DLD1 (cell line): ENCODE data around the gene CCNK.

Experiments used
- in situ Hi-C: cut with HindIII; loops from 2 replicates; pipeline ENCODE4 v1.10.0; 2017; ENCODE audit warnings: low sequenced_read_pairs

The CCNK gene

DNA sequence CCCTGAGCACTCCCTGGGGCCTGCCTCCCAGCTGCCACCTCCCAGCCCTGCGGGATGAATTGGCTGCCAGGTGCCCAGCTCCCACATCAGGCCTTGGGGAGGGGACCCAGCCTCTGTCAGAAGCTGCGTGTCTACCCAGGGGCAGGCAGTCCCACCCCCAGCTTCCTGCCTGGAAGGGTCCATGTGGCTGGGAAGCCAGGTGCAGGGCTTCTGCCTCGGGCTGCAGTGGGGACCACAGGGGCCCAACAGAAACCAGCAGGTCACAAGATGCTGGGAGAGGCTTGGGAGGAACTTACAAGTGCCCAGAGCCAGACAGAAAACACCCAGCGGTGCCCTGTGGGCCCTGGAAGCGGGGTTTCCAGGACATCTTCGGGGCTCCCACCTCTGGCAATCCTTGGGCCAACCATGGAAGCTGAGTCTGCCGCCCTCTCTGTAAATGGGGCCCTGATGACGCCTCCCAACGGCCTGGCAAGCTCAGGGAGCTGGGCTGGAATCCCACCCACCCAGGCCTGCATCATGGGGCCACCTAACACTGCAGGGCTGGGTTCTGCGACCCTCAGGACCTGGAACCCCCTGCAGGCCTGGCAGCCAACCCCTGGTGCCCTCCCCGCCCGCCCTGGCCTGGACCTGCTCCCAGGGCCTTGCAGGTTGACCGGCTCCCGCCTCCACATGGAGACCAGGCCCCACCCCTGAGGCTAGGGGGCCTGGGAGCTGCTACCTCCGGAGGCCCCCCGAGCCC, 36.6 kb downstream of the CCNK start:
- in situ Hi-C loops, result no loop called here

GRCh38 chr14:99518441-99519346, 37.5 kb downstream of the CCNK start:
- in situ Hi-C loops, result no loop called here

- in situ Hi-C loops, result no loop called here
Observed at GRCh38 chr14:99519347-99519881, 38.2 kb downstream of the CCNK start.

DNA sequence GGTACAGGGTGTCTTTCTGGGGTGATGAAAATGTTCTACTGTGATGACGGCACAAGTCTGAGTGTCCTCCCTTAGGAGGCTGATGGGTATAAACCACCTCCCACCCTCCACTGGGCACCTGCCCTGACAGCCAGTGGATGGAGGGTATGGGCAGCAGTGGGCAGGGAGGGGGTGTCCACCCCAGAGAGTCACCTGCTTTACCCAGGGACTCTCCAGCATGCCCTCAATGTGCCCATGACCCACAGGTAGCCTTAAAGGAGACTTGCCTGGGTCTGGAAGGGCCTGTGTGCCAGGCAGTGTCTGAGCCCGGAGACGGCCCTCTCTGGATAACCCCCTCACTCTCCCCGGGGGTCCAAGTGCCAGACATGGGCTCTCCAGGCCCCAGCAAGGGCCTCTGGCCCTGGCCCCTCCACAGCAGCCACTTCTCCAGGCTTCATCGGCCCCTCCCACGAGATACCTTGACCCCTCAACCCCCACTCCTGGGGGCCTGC, 38.8 kb downstream of the CCNK start:
- in situ Hi-C loops, result no loop called here

GRCh38 chr14:99520571-99521081, 39.4 kb downstream of the CCNK start:
- in situ Hi-C loops, result no loop called here

DNA sequence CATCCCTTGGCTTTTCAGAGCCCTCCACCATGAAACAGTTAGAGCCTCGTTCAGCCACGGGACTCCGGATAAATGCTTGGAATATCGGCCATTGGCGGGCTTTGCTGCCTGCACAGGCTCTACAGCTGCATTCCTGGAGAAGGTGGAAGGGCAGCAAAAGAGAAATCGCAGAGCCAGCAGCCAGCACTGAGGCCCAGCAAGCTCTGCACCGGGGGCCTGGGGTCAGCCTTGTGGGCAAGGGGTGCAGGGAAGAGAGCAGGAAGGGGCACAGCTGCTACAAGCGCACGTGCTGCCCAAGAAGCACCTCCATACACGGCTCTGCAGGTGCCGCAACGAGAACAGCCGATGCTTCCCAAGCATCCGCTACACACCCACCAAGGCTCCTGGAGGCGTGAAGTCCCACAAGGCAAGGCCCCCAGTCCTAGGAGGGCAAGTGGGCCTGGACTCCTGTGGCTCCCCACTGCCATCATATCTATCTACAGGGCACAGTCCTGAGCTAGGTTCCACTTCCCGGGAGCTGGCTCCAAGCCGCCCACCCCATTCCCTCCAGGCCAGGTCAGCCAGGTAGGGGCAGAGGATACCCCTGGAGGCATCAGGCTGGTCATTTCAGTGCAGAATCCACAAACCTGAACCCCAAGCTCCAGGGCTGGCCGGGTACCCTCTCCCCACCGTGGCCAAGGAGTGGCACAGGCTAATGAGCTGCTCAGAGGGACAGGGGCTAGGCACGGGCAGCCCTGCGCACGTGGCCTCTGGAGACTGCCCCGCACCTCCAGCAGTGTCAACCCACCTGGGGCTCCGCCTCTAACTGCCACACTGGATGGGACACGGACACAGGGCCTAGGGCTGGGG, 40.2 kb downstream of the CCNK start:
- in situ Hi-C loops, result no loop called here

GRCh38 chr14:99522025-99522401, 40.8 kb downstream of the CCNK start:
- in situ Hi-C loops, result no loop called here

DNA sequence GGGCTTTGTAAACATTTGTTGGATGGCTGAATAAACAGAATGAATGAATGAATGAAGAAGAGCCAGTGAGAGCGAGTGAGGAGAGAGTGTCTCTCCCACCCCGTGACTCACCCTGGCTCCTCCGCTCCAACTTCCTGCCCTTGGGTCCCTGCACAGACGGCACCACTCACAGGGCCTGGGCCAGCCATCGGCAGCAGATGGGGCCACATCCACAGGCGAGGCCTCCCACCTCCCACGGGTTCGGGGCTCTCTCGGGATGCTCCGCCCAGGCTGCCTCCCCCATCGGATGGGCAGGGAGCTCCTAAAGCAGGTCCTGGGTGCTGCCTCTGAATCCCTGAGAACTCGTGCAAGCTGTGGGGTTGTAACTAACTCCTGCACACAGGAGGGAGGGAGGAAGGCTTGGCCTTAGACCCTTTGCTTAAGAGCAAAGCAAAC, 41.3 kb downstream of the CCNK start:
- in situ Hi-C loops, result no loop called here

GRCh38 chr14:99522934-99523703, 41.9 kb downstream of the CCNK start:
- in situ Hi-C loops, result no loop called here

DNA sequence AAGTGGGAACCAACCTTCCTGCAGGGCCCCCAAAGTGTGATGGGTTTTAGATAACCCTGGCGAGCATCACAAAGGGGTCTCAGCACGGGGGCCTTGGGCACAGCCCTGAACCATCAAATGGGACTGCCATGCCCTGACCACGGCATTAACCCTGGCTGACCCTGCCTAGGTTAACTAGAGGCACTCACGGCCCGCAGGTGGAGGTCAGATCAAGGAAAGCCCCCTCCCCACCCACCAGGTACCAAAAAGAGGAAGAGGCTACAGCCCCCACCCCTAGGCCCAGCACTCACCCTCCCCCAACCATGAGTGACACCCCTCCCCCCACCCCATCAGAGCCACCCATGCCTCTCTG, 42.5 kb downstream of the CCNK start:
- in situ Hi-C loops, result no loop called here

DNA sequence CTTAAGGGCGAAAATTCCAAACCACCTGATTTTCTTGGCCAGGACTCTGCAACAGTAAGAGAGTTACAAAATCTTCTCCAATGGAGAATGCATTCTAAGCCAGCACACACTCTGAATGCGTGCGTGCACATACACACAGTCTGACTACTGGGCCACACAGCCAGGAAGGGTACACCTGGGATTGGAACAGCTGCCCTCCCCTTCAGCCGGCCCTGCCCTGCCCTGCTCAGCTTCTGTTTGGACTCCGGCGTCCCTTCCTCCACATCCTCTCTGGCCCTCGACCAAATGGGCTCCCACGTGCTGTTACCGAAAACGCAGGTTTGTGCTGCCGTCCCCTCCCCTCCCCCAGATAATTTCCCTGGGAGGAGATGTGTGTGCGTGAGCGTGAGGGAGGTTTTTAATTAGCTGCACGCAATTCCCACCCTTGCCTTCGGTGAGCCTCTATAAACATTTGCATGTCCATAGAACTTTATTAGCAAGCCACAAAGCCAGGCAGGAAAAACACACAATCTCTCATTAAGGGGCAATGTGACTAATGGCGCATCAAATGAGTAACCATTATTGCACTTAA, 43.0 kb downstream of the CCNK start:
- in situ Hi-C loops, result no loop called here

- in situ Hi-C loops, result no loop called here
Observed at GRCh38 chr14:99524804-99525698, 43.8 kb downstream of the CCNK start.

DNA sequence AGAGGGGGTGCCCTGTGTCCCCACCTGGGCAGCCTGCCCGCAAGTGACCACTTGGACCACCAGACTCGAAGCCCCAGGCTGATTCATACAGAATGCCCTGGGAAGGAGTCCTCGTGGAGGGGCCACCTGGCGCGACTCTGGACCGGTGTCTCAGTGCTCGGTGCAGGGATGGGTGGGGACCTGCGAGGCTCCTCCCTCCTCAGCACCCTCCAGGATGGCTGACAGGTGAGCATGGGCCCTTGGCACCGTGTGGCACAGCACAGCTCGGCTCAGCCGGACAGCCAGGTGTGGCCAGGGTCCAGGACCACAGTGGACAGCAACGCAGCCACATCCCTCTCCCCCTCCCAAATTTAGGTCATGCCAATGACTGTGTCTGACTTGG, 44.5 kb downstream of the CCNK start:
- in situ Hi-C loops, result no loop called here

- in situ Hi-C loops, result no loop called here
Observed at GRCh38 chr14:99527026-99527425, 45.8 kb downstream of the CCNK start.

DNA sequence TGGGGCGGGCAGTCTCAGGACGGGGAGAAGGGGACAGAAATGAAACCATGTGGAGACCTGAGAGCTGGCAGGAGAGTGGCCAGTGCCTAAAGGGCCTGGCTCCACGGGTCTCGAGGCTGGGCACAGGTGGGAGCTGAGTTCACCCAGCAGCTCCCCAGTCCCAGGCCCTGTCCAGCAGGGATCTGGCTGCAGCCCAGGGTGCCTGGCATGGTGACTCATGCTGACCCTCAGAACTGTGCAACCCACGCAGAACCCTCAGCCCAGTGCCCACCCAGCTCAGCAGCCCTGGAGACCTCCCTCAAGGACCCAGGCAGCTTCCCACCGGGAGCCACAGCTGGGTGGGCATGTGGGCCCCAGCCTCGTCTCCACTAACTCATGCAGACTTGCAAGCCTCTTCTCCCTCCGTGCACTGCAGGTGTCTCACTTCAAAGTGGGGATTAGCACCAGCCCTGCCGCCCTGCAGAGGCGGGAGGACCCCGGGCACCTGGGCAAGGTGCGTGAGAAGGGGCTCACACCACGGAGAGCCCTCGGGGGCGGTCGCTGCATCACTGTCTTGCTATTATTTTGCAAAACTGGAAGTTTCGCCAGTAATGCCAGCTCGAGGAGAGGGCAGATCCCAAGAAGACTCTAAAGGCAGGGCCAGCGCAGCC, 46.3 kb downstream of the CCNK start:
- in situ Hi-C loops, result no loop called here

DNA sequence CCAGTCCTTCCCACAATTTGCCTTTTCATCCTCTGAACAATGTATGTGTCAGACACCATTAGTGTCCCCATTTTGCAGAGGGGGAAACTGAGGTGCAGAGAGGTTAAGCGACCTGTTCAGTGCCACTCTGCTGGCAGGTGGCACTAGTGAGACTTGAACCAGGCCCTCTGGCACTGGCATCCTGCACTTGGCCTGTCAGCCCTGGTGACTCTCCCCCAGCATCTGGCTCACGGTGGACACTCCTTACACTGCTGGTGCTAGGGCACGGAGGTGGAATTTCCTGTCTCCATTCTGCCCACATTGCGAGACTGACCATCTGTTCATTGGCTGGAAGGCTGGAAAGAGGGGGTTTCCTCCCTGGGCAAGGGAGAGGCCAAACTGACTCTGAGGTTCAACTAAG, 48.7 kb downstream of the CCNK start:
- in situ Hi-C loops, result no loop called here

DNA sequence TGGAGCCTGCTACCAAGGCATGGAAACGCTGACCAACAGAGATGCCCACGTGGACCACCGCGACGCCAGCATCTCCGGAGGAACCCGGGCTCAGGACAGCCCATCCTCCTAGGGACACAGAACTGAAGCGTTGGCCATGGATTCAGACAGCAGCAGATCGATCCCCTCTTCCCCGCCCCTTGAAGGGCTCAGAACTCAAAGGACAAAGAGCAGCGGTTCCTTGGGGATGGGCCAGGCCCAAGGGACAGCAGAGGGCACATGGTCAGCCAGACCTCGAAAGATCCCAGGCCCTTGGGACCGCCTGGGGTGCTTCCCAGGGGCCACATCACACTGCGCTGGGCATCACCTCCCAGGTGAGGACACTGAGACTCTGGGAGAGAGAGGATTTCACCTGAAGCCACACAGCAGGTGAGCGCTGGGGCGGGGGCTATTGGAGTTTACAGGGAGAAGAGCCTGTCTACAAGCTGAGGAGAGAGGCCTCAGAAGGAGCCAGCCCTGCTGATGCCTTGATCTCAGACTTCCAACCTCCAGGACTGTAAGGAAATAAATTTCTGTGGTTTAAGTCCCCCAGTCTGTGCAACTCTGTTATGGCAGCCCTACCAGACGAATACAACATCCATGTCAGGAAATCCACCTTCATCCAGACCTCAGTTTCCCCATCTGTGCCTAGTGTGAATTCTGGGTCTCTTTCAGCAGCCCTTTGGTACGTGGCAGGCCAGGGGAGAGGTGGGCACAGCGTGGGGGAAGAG, 49.4 kb downstream of the CCNK start:
- in situ Hi-C loops, result no loop called here
